GM18508 (cell line): ENCODE data around the gene SYCP3.

ENCODE experiments used
- ATAC-seq: cut with Tn5 transposase; IDR thresholded peaks from one replicate; pipeline ENCODE4 v1.9.1; 2021; ENCODE audit warnings: moderate number of reproducible peaks; ENCODE audit not compliant: insufficient read depth, unreplicated experiment

Gene SYCP3

GRCh38 chr12:101738920-101739665 lies at the start of gene SYCP3:
TSS of gene SYCP3 (minus strand) at chr12:101739462. CDS start at chr12:101737935, 1,527 bp downstream.
- ATAC-seq = no peak

GRCh38 chr12:101785671-101786070 lies 46.4 kb upstream of the SYCP3 start:
- ATAC-seq = no peak

DNA sequence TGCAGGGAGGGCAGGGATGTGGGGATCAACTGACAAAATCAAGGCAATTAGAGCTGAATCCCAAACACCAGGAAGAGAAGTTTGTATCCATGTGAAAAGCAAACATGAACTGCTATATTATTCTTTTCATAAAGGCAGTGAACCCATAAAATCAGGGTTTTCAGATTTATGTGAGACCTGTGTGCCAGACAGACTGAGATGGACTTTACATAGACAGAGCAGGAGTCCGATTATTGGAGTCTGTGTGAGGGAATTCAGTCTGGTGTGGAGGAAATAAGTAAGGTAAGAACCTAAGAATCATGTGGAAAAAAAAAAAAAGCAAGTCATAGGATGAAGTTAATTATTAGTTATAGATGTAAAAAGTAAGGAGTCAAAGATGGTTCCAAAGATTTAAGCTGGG lies 45.1 kb upstream of the SYCP3 start:
- no peak for ATAC-seq

- ATAC-seq = no peak
Measured at GRCh38 chr12:101783838-101784237, 44.6 kb upstream of the SYCP3 start.

DNA sequence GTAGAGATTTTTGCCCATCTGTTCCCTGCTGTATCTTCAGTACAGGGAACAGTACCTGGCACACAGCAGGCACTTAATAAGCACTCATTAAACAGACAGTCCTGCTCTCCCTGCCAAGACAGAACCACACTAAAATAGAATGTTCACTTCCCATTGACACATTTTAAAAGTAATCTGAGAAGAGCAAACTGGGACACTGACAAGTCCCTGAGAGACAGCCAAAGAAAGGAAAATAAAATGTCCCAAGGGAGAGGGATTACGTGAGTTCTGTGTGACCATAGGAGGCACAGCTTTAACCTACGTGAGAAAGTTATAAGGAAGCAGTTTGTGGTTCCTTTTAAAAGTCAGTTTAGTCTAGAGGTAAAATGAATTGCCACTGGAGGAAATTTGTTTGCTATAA lies 43.9 kb upstream of the SYCP3 start:
- no peak for ATAC-seq

- no peak for ATAC-seq
Measured at GRCh38 chr12:101782273-101782731, 43.0 kb upstream of the SYCP3 start.

DNA sequence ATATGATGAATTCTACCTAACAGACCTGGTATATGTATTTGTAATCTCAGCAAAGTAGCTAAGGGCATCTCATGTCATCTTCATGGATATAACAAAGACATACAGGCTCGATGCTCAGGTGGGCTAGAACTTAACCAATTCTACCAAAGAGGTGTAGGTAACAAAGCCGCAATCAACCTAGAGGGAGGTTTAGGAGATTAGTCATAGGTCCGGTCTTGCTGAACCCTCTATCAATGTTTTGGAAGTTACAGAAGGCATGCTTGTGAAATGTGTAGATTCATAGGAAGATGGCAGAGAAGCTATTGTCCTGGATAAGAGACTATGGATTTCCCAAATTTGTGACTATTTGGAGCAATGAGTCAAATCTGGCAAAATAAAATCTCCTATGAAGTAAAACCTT lies 42.6 kb upstream of the SYCP3 start:
- no peak for ATAC-seq

- ATAC-seq = no peak
Measured at GRCh38 chr12:101780599-101780998, 41.3 kb upstream of the SYCP3 start.

DNA sequence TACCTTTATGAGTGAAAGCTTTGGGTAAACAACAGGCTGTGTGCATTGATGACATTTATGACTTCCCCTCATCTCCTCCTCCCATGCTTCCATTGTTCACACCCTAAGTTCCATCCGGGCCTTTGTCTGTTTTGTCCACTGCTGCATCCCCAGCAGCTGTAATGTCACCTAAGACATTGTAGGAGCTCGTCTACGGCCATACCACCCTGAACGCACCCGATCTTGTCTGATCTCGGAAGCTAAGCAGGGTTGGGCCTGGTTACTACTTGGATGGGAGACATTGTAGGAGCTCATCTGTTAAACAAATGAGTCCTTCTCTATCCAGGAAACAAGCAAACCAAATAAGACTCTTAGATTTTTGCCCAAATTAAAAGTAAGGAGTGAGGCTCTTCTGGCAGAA lies 40.4 kb upstream of the SYCP3 start:
- ATAC-seq = no peak

GRCh38 chr12:101779200-101779599 lies 39.9 kb upstream of the SYCP3 start:
- ATAC-seq = no peak

DNA sequence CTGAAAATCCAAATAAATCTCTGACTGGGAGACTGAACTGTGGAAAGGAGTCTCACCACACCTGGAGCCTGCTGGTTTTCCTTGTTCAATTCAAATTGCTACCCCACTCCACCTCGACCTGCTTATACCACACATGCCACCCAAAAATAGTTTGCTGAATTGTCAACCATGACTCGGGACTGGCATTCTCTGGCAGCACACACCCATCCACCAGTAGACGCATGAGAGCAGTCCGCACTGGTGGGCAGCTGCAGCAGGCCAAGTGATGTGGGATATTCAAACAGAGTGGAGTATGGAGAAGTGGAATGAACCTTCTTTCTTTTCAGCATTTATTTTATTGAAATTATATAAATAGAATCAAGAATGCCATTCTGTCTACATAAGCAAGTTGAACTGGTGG lies 38.7 kb upstream of the SYCP3 start:
- ATAC-seq = no peak

GRCh38 chr12:101777485-101777884 lies 38.2 kb upstream of the SYCP3 start:
- no peak for ATAC-seq

GRCh38 chr12:101775816-101776215 lies 36.6 kb upstream of the SYCP3 start:
- no peak for ATAC-seq

GRCh38 chr12:101773650-101774162 lies 34.4 kb upstream of the SYCP3 start:
- peak; percentile 72 for ATAC-seq

DNA sequence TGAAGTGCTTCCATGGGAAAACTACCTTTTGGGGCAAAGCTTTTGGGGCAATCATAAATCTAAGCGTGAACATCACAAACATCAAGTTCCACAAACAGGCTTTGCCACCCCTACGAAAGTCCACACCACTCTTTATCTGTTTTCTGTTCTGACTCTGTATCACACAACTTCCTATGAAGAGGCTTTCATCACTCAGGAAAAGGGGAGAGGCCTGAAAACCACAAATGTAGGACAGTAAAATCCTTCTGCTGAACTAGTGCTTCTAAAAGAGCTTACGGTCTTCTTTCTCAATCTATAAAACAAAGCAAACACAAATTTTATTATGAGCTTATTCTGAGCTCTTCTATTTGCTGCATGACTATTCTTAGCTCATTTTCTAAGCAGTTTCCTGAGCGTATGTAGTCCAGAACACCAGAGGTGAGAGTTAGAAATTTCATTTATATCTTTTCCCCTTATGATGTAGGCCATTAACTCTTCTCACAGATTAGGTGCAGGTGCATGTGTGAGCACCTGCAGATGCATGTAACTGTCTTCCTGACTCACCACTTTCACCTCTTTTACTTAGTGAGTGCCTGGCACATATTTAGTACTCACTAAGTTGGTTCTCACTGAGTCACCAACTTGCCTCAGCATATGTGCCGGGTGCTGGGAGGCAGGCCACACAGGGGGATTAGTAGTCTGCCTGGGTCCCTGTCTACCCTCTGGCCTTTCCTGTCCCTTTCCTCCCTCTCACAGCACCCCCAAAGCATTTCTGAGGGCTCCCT lies 32.9 kb upstream of the SYCP3 start:
- ATAC-seq = no peak

DNA sequence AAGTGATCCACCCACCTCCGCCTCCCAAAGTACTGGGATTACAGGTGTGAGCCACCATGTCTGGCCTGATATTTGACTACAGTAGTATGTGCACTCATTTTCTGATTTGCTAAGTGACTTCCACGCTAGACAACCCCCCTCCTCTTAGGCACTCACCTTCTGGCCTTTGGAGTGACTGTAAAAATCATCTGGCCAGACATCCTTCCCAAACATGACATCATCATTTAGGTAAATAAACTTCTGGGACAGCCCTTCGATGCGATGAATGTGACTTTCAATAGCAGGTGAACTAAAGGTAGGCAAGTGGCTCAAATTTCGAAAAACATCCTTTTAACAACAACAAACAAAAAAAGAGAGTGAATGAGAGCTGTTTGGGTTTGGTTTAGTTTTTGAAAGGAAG lies 30.6 kb upstream of the SYCP3 start:
- ATAC-seq = no peak

GRCh38 chr12:101768781-101769180 lies 29.5 kb upstream of the SYCP3 start:
- no peak for ATAC-seq

- no peak for ATAC-seq
Measured at GRCh38 chr12:101767537-101767936, 28.3 kb upstream of the SYCP3 start.

GRCh38 chr12:101764051-101764792 lies 25.0 kb upstream of the SYCP3 start:
- ATAC-seq = no peak

DNA sequence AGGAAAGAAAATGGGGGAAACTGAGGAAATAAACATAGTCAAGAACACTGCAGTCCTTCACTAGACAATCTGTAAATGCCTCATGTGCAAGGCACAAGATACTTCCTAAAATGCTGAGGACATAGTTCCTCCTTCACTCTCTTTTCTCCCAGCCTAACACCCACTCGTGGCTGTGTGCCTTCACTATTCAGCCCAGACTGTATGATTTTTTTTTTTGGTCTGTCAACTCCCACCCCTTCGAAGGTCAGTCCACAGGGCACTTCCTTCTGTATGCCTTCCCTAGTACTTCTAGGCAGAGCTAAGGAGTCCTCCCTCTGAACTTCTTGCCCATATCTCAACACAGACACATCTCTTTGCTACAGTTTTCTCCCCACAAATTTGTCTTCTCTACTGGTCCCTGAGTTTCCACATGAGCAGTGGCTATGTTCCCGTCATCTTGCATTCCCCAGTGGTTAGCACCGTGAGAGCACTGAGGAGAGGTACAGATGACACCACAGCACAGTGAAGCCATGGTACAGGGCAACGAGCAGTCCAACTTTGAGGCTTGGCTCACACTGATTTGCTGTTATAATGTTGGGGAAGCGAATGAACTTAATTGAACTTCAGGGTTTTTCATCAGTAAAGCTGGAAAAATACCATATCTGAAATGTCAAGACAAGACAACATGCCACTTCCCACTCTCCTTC lies 24.1 kb upstream of the SYCP3 start:
- ATAC-seq = no peak
